SJSA1 (cell line): Measurements from ENCODE around the gene GBA3. TPM values are rescaled to one million over a fixed set of nuclear protein-coding genes. Genes with fewer than 3 reads are reported as not detected.

Experiments used
- DNase-seq, 2 experiments: peaks; one replicate each; pipeline ENCODE4 v3.0.0-alpha.2; 2015 to 2020; ENCODE audit warnings: low spot score in 2 of 2, low read depth in 1 of 2
- H3K27ac ChIP-seq: fragments of 250-450 bp; sonication (Bioruptor Pico); 2 replicates; pipeline ENCODE4 v1.5.1; 2020; ENCODE audit warnings: mild to moderate bottlenecking, moderate library complexity
- H3K27me3 ChIP-seq: fragments of 250-450 bp; sonication (Bioruptor Pico); replicated peaks from 2 replicates; pipeline ENCODE4 v1.5.1; 2020; ENCODE audit warnings: mild to moderate bottlenecking, moderate library complexity
- H3K36me3 ChIP-seq: fragments of 250-450 bp; sonication (Bioruptor Pico); 2 replicates; pipeline ENCODE4 v1.5.1; 2020; ENCODE audit warnings: mild to moderate bottlenecking
- H3K4me1 ChIP-seq: fragments of 250-450 bp; sonication (Bioruptor Pico); replicated peaks from 2 replicates; pipeline ENCODE4 v1.6.1; 2021; ENCODE audit warnings: mild to moderate bottlenecking
- H3K4me3 ChIP-seq: fragments of 250-450 bp; sonication (Bioruptor Pico); 2 replicates; pipeline ENCODE4 v1.5.1; 2020; ENCODE audit warnings: mild to moderate bottlenecking
- H3K9me3 ChIP-seq: fragments of 250-450 bp; sonication (Bioruptor Pico); replicated peaks from 2 replicates; pipeline ENCODE4 v1.5.1; 2020; ENCODE audit warnings: mild to moderate bottlenecking
- total RNA-seq: library from RNA; depleted of rRNA; stranded (reverse); fragments of >200 nt; shearing (Covaris generic); gene quantifications from 2 replicates; pipeline ENCODE4 v1.2.3, GENCODE V29; 2014

Gene GBA3
- total RNA-seq, 1 experiment from 2014 or later = not detected

- H3K9me3 ChIP-seq = no peaks in the 10 kb centered on the region
- no peak overlapping the region for H3K4me3 ChIP-seq
- no peak overlapping the region for H3K27ac ChIP-seq
- no peaks in the 10 kb centered on the region for H3K27me3 ChIP-seq
- H3K4me1 ChIP-seq = no peaks in the 10 kb centered on the region
- no peaks in the 10 kb centered on the region for H3K36me3 ChIP-seq
- DNase-seq = no peak
Observed at GRCh38 chr4:22766068-22766467, 73.3 kb downstream of the GBA3 start.

- Histone ChIP-seq H3K27me3 (no peaks in the 10 kb centered on the region), H3K4me3 (no peak overlapping the region), H3K4me1 (no peaks in the 10 kb centered on the region), H3K27ac (no peak overlapping the region), H3K36me3 (no peaks in the 10 kb centered on the region), H3K9me3 (no peaks in the 10 kb centered on the region)
- no peak for DNase-seq
Observed at GRCh38 chr4:22778547-22779163, 85.9 kb downstream of the GBA3 start.

GRCh38 chr4:22780317-22780716 lies 87.6 kb downstream of the GBA3 start:
- H3K9me3 ChIP-seq = no peaks in the 10 kb centered on the region
- no peaks in the 10 kb centered on the region for H3K4me1 ChIP-seq
- DNase-seq = no peak
- H3K36me3 ChIP-seq = no peaks in the 10 kb centered on the region
- H3K27me3 ChIP-seq = no peaks in the 10 kb centered on the region
- no peak overlapping the region for H3K4me3 ChIP-seq
- H3K27ac ChIP-seq = no peak overlapping the region

GRCh38 chr4:22780797-22781196 lies 88.1 kb downstream of the GBA3 start:
- Histone ChIP-seq H3K9me3 (no peaks in the 10 kb centered on the region), H3K4me1 (no peaks in the 10 kb centered on the region), H3K4me3 (no peak overlapping the region), H3K27me3 (no peaks in the 10 kb centered on the region), H3K27ac (no peak overlapping the region), H3K36me3 (no peaks in the 10 kb centered on the region)
- DNase-seq = no peak

GRCh38 chr4:22787753-22788375 lies 95.1 kb downstream of the GBA3 start:
- Histone ChIP-seq H3K9me3 (no peaks in the 10 kb centered on the region), H3K27ac (no peak overlapping the region), H3K4me1 (no peaks in the 10 kb centered on the region), H3K36me3 (no peaks in the 10 kb centered on the region), H3K27me3 (no peaks in the 10 kb centered on the region), H3K4me3 (no peak overlapping the region)
- no peak for DNase-seq

GRCh38 chr4:22790631-22791030 lies 97.9 kb downstream of the GBA3 start:
- Histone ChIP-seq H3K27me3 (no peaks in the 10 kb centered on the region), H3K4me3 (no peak overlapping the region), H3K36me3 (no peaks in the 10 kb centered on the region), H3K9me3 (no peaks in the 10 kb centered on the region), H3K4me1 (no peaks in the 10 kb centered on the region), H3K27ac (no peak overlapping the region)
- DNase-seq = no peak

GRCh38 chr4:22794732-22795131 lies 102.0 kb downstream of the GBA3 start:
- Histone ChIP-seq H3K9me3 (no peaks in the 10 kb centered on the region), H3K36me3 (no peaks in the 10 kb centered on the region), H3K4me1 (no peaks in the 10 kb centered on the region), H3K27me3 (no peaks in the 10 kb centered on the region), H3K27ac (no peak overlapping the region), H3K4me3 (no peak overlapping the region)
- no peak for DNase-seq

GRCh38 chr4:22801391-22801790 lies 108.7 kb downstream of the GBA3 start:
- Histone ChIP-seq H3K9me3 (no peaks in the 10 kb centered on the region), H3K27me3 (no peaks in the 10 kb centered on the region), H3K36me3 (no peaks in the 10 kb centered on the region), H3K4me3 (no peak overlapping the region), H3K4me1 (no peaks in the 10 kb centered on the region), H3K27ac (no peak overlapping the region)
- DNase-seq = no peak

GRCh38 chr4:22802876-22803275 lies 110.1 kb downstream of the GBA3 start:
- no peaks in the 10 kb centered on the region for H3K9me3 ChIP-seq
- no peak overlapping the region for H3K4me3 ChIP-seq
- H3K27me3 ChIP-seq = no peaks in the 10 kb centered on the region
- H3K36me3 ChIP-seq = no peaks in the 10 kb centered on the region
- H3K27ac ChIP-seq = no peak overlapping the region
- no peak for DNase-seq
- no peaks in the 10 kb centered on the region for H3K4me1 ChIP-seq

GRCh38 chr4:22803512-22803911 lies 110.8 kb downstream of the GBA3 start:
- no peaks in the 10 kb centered on the region for H3K27me3 ChIP-seq
- no peaks in the 10 kb centered on the region for H3K36me3 ChIP-seq
- H3K4me3 ChIP-seq = no peak overlapping the region
- no peak for DNase-seq
- no peaks in the 10 kb centered on the region for H3K9me3 ChIP-seq
- H3K4me1 ChIP-seq = no peaks in the 10 kb centered on the region
- no peak overlapping the region for H3K27ac ChIP-seq

GRCh38 chr4:22814906-22815305 lies 122.2 kb downstream of the GBA3 start:
- no peaks in the 10 kb centered on the region for H3K36me3 ChIP-seq
- H3K9me3 ChIP-seq = no peaks in the 10 kb centered on the region
- H3K27ac ChIP-seq = no peak overlapping the region
- DNase-seq = no peak
- no peaks in the 10 kb centered on the region for H3K27me3 ChIP-seq
- no peak overlapping the region for H3K4me3 ChIP-seq
- no peaks in the 10 kb centered on the region for H3K4me1 ChIP-seq

GRCh38 chr4:22824091-22824490 lies 131.4 kb downstream of the GBA3 start:
- H3K9me3 ChIP-seq = no peaks in the 10 kb centered on the region
- H3K27ac ChIP-seq = no peak overlapping the region
- H3K36me3 ChIP-seq = no peaks in the 10 kb centered on the region
- H3K4me3 ChIP-seq = no peak overlapping the region
- DNase-seq = no peak
- no peaks in the 10 kb centered on the region for H3K4me1 ChIP-seq
- H3K27me3 ChIP-seq = no peaks in the 10 kb centered on the region

- Histone ChIP-seq H3K27me3 (no peaks in the 10 kb centered on the region), H3K27ac (no peak overlapping the region), H3K36me3 (no peaks in the 10 kb centered on the region), H3K4me1 (no peaks in the 10 kb centered on the region), H3K4me3 (no peak overlapping the region), H3K9me3 (no peaks in the 10 kb centered on the region)
- DNase-seq = no peak
Observed at GRCh38 chr4:22842360-22843018, 149.8 kb downstream of the GBA3 start.

- no peak for DNase-seq
- Histone ChIP-seq H3K4me3 (no peak overlapping the region), H3K9me3 (no peaks in the 10 kb centered on the region), H3K27me3 (no peaks in the 10 kb centered on the region), H3K27ac (no peak overlapping the region), H3K36me3 (no peaks in the 10 kb centered on the region), H3K4me1 (no peaks in the 10 kb centered on the region)
Observed at GRCh38 chr4:22848332-22848731, 155.6 kb downstream of the GBA3 start.
